Pulmonary artery endothelial cell (primary cell): ENCODE data around the gene MCCD1. TPM values are rescaled to one million over a fixed set of nuclear protein-coding genes. Genes with fewer than 3 reads are reported as not detected.

Experiments
- DNase-seq: peaks from one replicate; pipeline ENCODE4 v3.0.0-alpha.2; 2011; ENCODE audit warnings: low read depth, low spot score
- total RNA-seq: library from RNA; depleted of rRNA; stranded (reverse); fragments of >200 nt; gene quantifications from 2 replicates; pipeline ENCODE4 v1.2.3, GENCODE V29; 2014

MCCD1 gene
- total RNA-seq, 1 donor from 2014 or later: not detected

DNA sequence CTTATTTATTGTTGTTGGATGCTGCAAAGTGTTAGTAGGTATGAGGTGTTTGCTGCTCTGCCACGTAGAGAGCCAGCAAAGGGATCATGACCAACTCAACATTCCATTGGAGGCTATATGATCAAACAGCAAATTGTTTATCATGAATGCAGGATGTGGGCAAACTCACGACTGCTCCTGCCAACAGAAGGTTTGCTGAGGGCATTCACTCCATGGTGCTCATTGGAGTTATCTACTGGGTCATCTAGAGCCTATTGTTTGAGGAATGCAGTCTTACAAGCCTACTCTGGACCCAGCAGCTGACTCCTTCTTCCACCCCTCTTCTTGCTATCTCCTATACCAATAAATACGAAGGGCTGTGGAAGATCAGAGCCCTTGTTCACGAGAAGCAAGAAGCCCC is 18.8 kb upstream of the MCCD1 start:
- DNase-seq: no peak

DNA sequence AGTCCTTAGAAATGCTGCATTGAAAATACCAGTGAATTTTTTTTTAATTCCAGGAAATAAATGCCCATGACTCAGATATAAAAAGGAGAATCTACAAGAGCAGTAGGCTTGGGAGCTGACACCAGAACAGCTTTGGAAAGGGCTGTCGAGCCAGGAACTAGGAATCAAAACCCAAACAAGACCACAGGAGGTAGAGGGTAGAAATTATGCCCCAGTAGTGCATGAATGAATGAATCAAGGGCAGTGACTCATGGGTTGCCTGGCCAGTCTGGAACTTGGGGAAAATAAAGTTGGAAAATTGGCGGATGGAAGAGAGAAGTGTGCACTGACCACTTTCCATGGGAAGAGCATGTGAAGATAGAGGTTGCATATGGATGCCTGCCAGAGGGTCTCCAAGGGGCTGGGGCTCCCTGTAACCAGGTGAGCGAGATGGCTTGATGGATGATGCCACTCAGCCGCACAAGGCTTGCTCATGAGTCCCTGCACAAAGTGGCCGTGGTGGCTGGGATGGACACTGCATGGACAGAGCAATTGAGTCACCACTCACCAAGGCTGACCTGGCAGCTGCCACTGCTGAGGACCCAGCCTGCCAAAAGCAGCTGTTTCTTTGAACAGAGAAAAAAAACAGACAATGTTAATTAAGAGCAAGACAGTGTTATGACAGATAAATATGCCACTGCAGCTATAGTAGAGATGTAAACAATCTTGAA is 15.2 kb upstream of the MCCD1 start:
- DNase-seq: no peak

DNA sequence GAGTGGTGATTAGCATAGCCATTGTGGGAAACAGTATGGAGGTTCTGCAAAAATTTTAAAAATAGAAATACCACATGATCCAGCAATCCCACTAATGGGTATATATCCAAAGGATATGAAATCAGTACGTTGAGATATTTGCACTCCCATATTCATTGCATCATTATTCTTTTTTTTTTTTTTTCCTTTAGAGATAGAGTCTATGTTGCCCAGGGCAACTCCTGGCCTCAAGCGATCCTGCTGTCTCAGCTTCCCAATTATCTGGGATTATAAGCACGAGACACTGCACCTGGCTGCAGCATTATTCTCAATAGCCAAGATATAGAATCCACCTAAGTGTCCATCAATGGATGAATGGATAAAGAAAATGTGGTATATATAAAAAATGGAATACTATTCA is 6.9 kb upstream of the MCCD1 start:
- DNase-seq: no peak

DNA sequence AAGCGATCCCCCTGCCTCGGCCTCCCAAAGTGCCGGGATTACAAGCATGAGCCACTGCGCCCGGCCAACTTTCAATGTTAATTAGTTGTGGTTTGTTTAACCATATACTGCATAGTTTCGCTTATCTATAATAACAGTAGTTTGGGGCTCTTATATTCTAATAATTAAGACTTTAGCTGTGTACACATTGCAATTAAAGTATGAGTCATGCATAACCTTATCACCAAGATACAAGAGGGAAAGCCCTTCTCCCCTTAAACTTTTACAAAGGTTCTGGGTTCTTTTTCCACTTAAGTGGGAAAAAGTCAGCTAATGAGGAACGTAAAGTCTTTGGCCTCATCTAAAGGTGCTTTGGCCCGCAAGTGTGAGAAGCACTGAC is 3.2 kb upstream of the MCCD1 start:
- DNase-seq: no peak

DNA sequence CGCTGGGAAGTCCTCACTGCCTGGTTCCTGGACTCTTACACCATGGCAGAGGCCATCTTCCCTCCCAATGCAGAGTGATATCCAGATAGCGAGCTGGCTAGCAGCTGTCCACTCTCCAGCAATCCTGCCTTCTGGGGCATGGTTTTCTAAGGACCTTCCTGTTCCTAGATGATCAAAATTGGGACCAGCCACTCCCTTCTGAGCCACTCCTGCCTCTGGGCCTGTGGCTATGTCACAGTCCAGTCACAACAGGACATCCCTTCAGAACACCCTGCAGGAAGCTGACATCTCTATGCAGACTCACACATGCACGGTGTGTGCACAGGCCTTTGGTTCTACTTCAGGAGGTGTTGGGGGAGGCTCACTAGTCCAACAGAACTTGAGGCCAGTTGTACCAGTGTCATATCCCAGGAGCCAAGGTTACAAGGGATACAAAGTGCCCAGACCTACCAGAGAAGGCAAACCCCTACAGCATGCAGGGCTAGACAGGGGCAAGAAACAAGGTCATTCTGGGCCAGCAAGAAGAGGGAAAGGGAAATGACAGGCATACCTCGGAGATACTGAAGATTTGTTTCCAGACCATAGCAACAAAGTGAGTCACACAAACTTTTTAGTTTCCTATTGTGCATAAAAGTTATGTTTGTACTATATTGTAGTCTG is 2.7 kb upstream of the MCCD1 start:
- DNase-seq: peak; percentile 83

DNA sequence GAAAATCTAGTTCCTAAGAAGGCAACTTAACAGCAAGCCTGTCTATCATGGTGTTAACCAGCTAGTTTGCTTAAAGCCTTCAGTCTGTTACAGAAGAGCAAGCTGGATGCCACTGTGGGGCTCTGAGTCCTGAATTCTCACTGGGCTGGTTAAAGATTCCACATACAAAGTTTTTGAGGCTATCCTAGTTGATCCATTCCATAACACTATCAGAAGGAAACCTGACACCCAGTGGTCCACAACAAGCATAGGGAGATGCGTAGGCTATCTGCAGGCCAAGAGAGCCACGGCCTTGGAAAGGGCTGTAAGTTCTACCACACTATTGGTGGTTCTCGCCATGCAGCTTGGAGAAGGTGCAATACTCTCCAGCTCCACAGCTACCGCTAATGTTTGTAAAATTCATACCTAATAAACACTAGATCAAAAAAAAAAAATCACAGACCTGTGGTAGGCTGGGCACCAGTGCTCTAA is 420 bp upstream of the MCCD1 start:
- DNase-seq: no peak

DNA sequence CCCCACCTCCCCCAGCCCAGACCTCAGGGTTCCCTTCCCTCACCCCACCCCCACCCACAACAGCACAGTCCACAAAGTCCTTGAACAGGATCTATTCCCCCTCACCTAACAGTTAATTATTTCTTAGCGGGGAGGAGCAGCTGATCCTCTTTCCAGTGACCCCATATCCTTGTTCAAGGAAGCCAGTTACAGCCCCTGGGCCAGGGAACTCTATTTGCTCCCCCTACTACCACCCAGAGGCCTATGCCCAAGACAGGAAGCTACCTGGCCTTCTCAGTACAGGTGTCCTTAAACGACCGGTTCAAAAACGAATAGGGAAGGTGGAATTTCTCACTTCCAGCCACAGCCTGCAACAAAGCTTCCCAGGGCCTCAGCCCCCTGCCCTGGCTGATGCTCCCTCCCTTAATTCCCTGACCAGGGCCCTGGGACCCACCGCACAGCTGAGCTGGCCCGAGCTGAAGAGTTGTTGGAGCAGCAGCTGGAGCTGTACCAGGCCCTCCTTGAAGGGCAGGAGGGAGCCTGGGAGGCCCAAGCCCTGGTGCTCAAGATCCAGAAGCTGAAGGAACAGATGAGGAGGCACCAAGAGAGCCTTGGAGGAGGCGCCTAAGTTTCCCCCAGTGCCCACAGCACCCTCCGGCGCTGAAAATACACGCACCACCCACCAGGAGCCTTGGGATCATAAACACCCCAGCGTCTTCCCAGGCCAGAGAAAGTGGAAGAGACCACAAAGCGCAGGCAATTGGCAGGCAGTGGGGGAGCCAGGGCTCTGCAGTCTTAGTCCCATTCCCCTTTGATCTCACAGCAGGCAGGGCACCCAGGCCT is 778 bp downstream of the MCCD1 start:
- DNase-seq: no peak

DNA sequence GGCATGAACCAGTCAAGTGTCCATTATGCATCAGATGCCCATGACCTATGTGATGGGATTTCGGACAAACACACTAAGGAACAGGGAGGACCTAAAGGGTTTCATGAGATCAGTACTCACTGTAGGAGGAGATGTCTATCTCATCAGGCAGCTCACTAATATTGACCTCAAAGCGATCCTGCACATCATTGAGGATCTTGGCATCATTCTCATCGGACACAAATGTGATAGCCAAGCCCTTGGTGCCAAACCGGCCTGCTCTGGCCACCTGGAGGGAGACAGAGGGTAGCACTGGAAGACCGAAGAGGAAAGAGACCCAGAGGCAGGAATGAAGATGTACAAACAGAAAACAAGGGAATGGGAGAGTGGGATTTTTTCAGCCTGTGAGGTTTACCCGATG is 1.9 kb downstream of the MCCD1 start:
- no peak for DNase-seq

DNA sequence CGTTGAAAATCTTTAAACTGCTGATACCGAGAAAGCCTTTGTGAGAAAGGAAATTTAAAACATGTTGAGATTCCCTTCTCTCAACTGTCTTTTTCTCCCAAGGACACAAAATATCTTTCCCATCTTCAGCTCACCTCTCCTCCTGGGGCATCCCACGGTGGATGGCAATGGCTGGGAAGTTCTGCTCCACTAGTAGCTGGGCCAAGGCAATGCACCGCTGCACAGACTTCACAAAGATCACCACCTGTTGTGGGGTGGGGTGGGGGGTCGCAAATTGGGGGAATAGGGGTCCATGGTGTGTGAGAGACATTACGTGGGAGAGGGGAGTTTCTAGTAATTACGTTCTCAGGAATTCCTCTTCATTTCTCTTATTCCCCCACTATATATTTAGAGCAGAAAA is 2.4 kb downstream of the MCCD1 start:
- no peak for DNase-seq

DNA sequence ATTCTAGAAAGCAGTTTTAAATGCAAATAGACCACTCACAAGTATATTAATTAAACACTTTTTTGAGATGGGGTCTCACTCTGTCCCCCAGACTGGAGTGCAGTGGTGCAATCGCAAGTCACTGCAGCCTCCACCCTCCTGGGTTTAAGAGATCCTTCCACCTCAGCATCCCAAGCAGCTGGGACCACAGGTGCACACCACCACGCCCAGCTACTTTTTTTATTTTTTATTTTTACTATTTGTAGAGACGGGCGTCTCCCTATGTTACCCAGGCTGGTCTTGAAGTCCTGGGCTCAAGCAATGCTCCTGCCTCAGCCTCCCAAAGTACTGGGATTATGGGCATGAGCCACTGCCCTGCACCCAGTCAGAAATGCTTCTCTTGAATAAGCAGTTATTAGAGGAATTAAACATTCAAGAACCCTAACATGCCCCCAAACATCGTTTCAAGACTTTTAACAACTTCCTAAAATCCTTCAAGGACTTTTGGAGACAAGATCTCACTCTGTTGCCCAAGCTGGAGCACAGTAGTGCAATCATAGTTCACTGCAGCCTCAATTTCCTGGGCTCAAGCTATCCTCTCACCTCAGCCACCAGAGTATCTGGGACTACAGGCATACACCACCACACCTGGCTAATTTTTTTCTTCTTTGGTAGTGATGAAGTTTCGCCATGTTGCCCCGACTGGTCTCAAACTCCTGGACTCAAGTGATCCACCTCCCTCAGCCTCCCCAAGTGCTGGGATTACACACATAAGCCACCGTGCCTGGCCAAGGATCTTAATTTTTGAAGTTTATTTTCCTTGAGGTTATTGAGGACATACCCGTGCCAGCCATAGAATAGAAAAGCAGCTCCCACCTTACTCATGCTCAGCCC is 3.2 kb downstream of the MCCD1 start:
- no peak for DNase-seq

DNA sequence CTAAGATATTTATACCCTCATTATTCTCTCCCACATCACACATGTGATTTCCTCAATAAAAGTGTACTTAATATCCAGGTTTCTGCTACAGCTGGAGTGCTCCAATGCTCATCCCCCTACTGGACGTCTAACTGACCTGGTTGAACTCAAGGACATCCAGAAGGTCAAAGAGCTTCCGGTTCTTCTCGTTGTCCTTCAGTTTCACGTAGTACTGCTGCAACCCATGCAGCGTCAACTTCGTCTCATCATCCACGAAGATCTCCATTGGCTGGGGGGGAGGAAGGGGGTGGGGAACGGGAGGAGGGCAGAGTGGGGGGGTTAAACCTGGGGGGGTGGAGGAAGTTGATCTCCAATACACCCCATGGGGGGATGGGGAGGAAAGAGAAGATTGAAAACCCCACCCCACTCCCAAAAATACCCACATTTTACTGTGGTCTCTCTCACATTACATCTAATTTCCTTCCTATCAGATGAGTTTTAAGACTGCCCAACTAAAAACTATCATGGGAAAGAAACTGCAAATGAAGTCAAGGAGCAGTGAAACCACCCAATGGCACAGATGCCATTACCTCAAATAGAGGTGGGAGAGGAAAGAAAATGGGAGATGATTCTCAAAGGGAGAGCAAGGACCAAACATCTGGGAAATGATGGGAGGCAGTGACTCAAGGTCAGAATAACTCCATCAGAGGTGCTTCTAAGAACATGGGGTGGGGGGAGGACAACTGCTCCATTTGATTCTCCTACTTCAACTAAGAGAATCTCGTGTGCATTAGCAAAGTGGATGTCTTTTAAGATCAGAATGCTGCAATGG is 4.1 kb downstream of the MCCD1 start:
- DNase-seq: no peak

DNA sequence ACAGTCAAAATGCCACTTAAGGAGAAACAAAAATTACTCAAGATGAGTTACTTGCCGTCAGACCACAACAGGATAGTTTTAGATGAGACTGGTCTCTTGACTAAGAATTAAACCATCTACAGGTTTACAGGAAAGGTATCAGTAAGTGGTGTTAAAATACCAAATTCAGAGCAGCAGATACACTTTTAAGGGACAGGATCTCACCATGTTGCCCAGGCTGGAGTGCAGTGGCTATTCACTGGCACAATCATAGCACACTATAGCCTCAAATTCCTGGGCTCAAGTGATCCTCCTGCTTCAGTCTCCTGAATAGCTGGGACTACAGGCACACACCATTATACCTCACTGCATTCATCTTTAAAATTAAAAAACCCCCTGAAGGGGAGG is 4.7 kb downstream of the MCCD1 start:
- DNase-seq: no peak

DNA sequence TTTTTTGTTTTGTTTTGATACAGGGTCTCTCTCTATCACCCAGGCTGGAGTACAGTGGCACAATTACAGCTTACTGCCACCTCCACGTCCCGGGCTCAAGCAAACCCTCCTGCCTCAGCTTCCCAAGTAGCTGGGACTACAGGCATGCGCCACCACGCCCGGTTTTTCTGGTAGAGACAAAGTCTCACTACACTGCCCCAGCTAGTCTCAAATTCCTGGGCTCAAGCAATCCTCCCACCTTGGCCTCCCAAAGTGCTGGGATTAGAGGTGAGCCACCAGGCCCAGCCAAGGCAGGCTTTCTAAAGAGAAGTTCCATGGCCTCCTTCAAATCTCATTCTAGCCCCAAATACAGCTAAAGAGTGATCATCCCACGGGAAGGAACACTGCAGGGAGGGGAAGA is 5.2 kb downstream of the MCCD1 start:
- no peak for DNase-seq

DNA sequence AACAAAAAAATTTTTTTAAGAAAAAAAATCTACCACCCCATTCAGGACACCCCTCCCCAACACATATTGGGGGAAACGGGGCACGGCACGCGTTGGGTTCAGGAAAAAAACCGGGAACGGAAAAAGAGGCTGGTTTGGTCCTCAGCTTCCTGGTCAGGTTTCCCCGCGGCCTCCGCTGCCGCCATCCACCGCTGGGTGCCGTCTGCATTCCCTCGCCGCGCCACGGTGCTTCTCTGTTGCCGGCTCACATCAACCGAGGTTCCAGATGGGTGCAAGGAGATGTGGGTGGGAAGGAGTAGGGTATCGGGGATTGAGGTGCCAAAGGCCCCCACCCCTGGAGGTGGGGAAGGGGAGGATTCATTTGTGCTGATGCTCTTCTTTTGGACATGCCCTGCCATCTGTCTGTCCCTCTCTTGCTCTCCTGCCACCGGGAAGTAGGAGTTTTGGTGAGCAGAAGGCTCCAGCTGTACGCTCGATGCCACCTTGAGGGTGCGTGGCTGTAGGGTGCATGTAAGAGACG is 5.8 kb downstream of the MCCD1 start:
- no peak for DNase-seq

DNA sequence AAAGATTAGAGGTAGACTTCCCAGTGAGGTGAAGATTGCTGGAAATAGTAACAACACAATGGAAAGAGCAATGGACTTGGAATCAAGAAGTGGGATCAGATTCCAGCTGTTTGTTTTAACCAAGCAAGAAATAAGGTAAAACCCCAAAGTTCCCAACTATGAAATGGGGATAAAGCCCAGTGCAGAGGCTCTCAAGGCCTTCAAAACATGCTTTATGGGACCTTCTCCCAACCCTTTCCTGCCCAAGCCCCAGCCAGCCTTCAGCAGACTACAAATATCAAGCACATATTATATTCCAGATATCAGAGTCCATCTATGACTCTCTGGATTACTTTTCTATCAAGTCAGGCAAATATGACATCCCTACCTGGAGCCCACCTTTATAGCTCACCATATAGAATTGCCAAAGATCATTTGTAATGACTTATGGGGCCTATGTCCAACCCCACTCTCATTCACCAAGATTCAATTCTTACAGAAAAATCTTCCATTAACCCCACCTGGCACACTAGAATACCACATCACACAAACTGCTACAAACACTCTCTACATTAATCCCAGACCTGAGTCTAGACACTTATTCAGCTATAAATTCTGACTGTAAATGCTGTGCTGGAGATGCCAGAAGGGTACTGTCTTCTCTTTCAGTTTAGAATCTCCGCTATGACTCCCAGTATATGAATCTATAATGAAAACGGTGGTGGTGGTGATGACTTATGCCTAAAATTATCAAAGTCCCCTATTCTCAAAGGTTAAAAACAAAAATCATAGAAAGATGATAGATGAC is 7.0 kb downstream of the MCCD1 start:
- no peak for DNase-seq

DNA sequence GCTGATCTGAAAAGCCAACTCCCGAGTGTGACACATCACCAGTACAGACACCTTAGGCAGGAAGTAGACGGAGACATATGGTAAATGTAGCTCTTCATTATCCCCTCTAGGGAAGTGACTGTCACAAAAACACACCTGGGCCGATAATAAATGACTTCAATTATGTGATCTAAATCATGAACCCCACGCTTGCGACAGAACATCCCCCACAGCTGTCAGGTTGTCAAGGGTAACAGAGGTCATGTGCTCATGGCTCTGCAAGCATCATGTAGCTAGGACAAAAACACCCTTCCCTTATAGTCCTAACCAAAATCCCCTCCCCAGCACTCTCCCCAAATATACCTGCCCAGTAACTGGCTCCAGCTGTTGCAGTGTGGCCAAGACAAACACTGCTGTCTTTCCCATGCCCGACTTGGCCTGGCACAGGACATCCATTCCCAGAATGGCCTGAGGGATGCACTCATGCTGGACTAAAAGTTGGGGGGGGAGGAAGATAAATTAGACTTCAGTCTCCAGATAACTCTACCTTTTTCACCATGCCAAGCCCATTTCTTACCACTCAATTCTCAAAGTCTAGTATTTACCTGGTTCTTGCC is 10.1 kb downstream of the MCCD1 start:
- DNase-seq: no peak

DNA sequence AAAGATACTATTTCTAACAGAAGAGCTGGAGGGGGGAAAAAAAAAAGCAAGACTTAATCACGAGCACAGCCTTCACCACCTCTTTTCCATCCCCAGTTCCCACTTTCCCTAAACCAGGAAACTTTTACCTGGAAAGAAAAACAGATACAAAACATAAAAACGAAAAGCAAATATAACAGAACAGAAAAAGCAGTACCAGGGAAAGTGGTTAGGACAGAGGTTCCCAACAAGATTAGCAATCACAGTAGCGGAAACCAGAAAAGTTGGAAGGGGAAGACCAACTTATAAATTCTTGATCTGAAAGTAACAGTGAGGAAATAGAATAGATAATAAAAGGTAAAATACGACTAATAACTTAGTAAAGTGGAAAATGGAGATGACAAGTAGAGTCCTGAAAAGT is 11.9 kb downstream of the MCCD1 start:
- no peak for DNase-seq

DNA sequence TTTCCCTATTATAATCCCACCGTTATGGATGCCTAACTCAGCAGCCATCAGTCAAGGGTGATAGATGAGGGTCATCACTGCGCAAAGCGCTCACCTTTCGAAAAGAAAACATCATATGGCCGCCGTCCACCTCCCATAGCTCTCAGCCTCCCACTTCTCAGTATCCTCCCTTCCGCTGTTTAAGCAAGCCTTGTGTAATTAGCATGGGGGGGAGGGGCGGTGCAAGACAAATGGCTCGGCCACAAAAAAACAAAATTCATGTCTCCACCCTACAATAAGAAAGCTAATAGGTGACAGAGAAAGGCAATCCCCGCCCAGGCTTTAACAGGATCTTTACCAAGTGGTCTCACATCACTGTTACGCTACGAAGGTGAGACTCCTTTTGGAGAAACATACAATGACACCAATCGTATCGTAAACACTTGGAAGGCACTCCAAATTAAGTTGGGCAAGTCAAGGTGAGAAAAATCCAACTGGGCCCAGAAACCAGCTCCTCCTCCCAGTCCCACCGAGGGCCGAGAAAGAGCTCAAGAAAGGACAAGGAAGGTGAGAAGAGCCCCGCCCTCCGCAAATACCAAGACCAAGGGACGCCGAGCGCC is 12.4 kb downstream of the MCCD1 start:
- DNase-seq: no peak
